Pancreas (tissue), 10 donors: ENCODE measurements around the gene GSTO2. TPM values are rescaled to one million over a fixed set of nuclear protein-coding genes. Genes with fewer than 3 reads are reported as not detected.

Experiments
- ATAC-seq, 4 donors: fragments of 200-7000 bp; cut with Tn5 transposase; one replicate each; pipeline versions ENCODE4 v1.8.0 to v1.9.1; 2020; ENCODE audit warnings: mild to moderate bottlenecking in 4 of 4, moderate library complexity in 4 of 4
- DNase-seq, 6 donors: peaks; one replicate each; pipeline ENCODE4 v3.0.0-alpha.2; 2020
- FAIRE-seq: peaks from 2 replicates; lab custom pipeline; 2012; peaks lifted over from hg19 to GRCh38; lab: Jason Lieb, UNC
- H3K27ac ChIP-seq, 4 donors: fragments of 200-600 bp; sonication (generic); 1 replicate in 3 of 4; 2 replicates in 1 of 4; pipeline versions ENCODE4 v1.5.0 to v1.8.0; 2020
- H3K27me3 ChIP-seq, 4 donors: fragments of 200-600 bp; one replicate each; pipeline ENCODE4 v1.8.0; 2021
- H3K36me3 ChIP-seq, 3 donors: fragments of 200-600 bp; sonication (generic) in 1 of 3; one replicate each; pipeline versions ENCODE4 v1.5.0 to v1.8.0; 2020 to 2021
- H3K4me1 ChIP-seq, 3 donors: fragments of 200-600 bp; one replicate each; pipeline ENCODE4 v1.8.0; 2021
- H3K4me3 ChIP-seq, 4 donors: fragments of 200-600 bp; sonication (generic) in 2 of 4; one replicate each; pipeline versions ENCODE4 v1.5.0 to v1.8.0; 2020 to 2021
- H3K9me3 ChIP-seq, 4 donors: fragments of 200-600 bp; one replicate each; pipeline ENCODE4 v1.8.0; 2021
- WGBS, 2 donors: extraction: QIAGEN DNeasy Blood & Tissue Kit; methylation state at CpG; one replicate each; pipeline ENCODE4 v1.1.7; 2013; 5-methylcytosine and 5-hydroxymethylcytosine counted together
- intact Hi-C, 3 donors: fragments of 100-400 bp; cut with DNase I; formaldehyde crosslinking; loops; one replicate each; pipeline versions ENCODE4 v1.11.1 to v1.14.2; 2022
- polyA plus RNA-seq, 2 donors: library from polyadenylated mRNA; stranded (reverse); fragments of 200-250 nt; gene quantifications; one replicate each; pipeline ENCODE4 v1.2.3, GENCODE V29; 2013
- total RNA-seq, 6 donors: library from RNA; stranded (reverse); fragmentation: NEBNext Ultra II Directional in 4 of 6; extraction: Animal tissue kit (Norgen Biotek cat#: 25700) in 4 of 6; gene quantifications; one replicate each; pipeline versions ENCODE4 v1.2.1 to v1.2.4, GENCODE V29; 2021 to 2023
- TF ChIP-seq, protein P1 (sequence below), 4 donors: fragments of 200-600 bp; sonication (generic) in 3 of 4; IDR thresholded peaks; one replicate each; pipeline versions ENCODE4 v1.5.0 to v1.8.0; 2021; ENCODE audit warnings: antibody characterized with exemption in 4 of 4
- donor health status: healthy with polysubstance abuse.
- donor health status: DM: no; HTN: no; CAD: no; lungs with moderate emphysema.
- donor health status: DM: no; HTN: no; CAD: no.
- donor health status: control.
- donor health status: control.
- donor health status: Bipolar disorder and iron deficiency.
- donor health status: DM: yes; HTN: yes; CAD: no.
- donor health status: DM: no; HTN: no; CAD: no.
- donor health status: DM: no; HTN: no; CAD: no.
- donor health status: DM: yes; HTN: yes; CAD: no.

GSTO2 gene
- total and polyA plus RNA-seq, 8 donors = 13.8 to 28.1 (median 18.2) TPM

DNA sequence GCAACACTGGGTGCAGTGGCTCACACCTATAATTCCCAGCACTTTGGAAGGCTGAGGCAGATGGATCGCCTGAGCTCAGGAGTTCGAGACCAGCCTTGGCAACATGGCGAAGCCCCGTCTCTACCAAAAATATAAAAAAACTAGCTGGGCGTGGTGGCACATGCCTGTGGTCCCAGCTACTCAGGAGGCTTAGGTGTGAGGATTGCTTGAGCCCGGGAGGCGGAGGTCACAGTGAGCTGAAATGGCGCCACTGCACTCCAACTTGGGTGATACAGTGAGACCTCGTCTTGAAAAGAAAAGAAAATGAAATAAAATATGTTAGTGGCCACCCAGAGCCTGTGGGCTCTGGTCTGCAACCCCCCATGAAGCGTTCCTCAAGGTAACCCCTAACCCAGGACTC, 55.9 kb downstream of the GSTO2 start:
- ATAC-seq (no peak), DNase-seq (no peak), FAIRE-seq (no peak)
- H3K27me3 ChIP-seq = no peaks in the 10 kb centered on the region
- no peaks in the 10 kb centered on the region for H3K9me3 ChIP-seq
- intact Hi-C loops = no loop called here
- 89 to 95% methylated on average over 10 of the region's 10 CpGs for WGBS, 2 donors
- peak overlapping the region in 2 of 4 donors; percentile 2 to 23 for H3K27ac ChIP-seq
- TF ChIP-seq, protein P1, sequence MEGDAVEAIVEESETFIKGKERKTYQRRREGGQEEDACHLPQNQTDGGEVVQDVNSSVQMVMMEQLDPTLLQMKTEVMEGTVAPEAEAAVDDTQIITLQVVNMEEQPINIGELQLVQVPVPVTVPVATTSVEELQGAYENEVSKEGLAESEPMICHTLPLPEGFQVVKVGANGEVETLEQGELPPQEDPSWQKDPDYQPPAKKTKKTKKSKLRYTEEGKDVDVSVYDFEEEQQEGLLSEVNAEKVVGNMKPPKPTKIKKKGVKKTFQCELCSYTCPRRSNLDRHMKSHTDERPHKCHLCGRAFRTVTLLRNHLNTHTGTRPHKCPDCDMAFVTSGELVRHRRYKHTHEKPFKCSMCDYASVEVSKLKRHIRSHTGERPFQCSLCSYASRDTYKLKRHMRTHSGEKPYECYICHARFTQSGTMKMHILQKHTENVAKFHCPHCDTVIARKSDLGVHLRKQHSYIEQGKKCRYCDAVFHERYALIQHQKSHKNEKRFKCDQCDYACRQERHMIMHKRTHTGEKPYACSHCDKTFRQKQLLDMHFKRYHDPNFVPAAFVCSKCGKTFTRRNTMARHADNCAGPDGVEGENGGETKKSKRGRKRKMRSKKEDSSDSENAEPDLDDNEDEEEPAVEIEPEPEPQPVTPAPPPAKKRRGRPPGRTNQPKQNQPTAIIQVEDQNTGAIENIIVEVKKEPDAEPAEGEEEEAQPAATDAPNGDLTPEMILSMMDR (IDR thresholded peaks at IDR 0.05) = no peak
- H3K4me1 ChIP-seq = peaks cover 4 to 13% (median 7%) of the 10 kb centered on the region in 3 donors
- H3K4me3 ChIP-seq = no peak overlapping the region
- H3K36me3 ChIP-seq = no peaks in the 10 kb centered on the region

DNA sequence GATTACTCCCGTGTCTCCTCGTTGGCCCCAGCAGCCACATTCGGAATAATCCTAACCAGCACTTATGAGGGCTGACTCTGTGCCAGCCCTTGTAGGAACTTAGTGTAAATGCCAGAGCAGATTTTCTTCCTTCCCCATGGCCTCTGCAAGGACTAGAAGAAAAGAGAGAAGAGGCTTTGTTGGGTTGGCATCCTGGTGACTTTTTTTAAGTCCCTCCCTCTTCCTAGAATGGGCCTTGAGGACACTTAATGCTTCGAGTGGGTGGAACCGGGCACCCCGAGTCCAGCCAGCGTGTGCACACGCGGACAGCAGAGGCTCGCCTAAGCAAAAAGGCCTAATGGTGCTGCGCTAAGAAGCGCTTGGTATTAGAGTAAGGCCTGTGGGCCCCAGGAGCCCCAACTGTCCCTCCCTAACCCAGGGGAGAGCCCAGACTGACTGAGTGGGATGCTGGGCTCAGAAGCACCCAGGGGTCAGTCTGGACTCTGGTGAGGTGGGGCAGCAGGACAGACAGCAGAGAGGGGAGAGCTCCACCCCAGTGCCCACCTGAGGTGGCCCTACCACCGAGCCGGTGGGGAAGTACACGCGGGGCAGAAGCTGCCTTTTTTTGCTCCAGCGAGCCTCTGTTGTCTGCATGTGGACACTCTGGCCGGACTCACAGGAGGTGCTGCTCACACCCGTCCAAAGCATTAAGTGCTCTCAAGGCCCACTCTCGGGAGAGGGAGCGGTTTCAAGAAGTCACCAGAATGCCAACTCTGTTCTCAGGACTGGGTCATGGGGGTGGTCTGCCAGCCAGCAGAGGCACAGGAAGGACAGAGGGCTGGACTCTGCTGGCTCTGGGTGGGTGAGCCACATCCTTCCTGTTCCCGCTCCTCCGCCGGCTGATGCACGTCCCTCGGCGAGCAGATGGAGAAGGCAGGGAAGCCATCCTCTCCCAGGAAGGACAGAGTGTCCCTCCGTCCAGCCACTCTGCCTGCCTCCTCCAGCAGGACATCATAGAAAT, 56.8 kb downstream of the GSTO2 start:
- WGBS, 2 donors = 87 to 92% methylated on average over 26 to 28 of the region's 28 CpGs
- Histone ChIP-seq H3K27me3 (no peaks in the 10 kb centered on the region), H3K4me3 (no peak overlapping the region), H3K9me3 (no peaks in the 10 kb centered on the region), H3K36me3 (no peaks in the 10 kb centered on the region), H3K4me1 (peaks cover 7 to 20% (median 11%) of the 10 kb centered on the region in 3 donors), H3K27ac (peak overlapping the region in 2 of 4 donors; percentile 2 to 34)
- DNase-seq = peak in 1 of 6 donors; percentile 45
- TF ChIP-seq, protein P1 (IDR thresholded peaks at IDR 0.05) = no peak
- ATAC-seq = peak in 1 of 4 donors; percentile 12
- FAIRE-seq = no peak
- intact Hi-C loops = no loop called here

DNA sequence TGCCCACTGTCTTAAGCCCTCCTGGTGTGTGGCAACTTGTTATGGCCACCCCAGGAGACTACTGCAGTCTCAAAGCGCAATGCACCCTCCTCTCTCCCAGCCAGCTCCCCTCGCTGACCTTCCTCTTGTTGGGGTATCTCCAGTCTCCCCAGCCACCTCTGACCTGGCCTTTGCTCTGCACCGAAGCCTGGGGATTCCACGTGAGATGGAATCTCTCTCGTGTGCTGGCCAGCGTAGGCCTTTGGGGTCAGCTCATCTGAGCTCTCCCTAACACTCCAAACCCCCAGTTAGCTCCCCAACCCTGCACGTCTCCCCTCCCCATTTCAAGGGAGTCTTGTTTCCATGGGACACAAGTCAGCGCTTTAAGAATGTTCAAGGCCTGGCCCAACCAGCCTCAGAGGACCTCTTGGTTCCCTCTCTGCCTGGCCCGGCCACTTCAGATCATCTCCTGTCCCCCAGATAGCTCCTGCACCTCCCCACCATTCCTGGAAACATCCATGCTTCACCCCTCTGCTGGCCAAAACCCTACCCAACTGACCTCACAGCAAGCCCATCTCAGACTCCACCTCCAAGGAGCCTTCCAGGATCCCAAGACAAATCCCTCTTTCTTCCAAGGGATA, 58.1 kb downstream of the GSTO2 start:
- FAIRE-seq = no peak
- Histone ChIP-seq H3K4me3 (no peak overlapping the region), H3K4me1 (peaks cover 19 to 31% (median 20%) of the 10 kb centered on the region in 3 donors), H3K9me3 (no peaks in the 10 kb centered on the region), H3K36me3 (no peaks in the 10 kb centered on the region), H3K27ac (no peak overlapping the region), H3K27me3 (no peaks in the 10 kb centered on the region)
- WGBS, 2 donors = 93 to 95% methylated on average over 9 of the region's 9 CpGs
- TF ChIP-seq, protein P1 (IDR thresholded peaks at IDR 0.05) = no peak
- DNase-seq = no peak
- intact Hi-C loops = no loop called here
- no peak for ATAC-seq

DNA sequence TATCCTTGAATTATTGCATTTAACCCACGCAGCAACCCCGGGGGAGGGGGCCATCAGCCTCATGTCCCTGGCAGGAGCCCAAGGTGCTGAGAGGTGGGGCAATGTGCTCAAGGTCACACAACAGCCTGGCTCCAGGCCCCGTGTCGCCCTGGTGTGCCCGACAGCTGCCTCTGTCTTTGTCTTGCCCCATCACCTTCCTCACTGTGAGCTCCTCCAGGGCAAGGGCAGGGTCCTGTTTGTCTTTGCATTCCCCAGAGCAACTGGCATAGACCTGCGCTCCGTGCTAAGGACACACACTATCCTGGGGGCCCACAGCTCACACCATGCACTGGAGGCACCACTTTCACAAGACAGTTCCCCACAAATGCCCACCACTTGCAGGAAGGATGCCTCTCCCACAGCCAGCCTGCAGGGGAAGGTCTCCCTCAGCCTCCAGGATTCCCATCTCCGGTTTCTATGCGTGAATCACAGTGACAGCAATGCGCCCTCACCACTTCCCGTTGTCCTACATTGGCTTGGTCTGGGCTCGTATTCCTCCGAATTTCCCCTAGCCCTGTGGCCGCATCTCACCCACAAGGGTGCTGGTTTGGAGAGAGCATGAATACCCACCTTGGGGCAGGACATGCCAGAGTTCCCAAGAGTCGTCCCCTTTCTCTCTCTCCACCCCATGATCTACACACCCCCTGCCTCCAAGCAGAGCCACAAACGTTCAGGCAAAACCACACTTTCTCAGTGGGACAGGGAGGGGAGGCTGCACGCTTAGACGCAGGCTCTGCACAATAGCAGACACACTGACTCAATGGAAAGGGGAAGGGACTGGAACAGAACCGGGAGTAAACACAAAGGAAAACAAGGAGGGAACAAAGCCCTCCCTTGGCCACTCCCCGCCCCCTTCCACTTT, 59.0 kb downstream of the GSTO2 start:
- Histone ChIP-seq H3K27ac (peak overlapping the region in 2 of 4 donors; percentile 47 to 60), H3K9me3 (no peaks in the 10 kb centered on the region), H3K27me3 (no peaks in the 10 kb centered on the region), H3K36me3 (no peaks in the 10 kb centered on the region), H3K4me3 (no peak overlapping the region), H3K4me1 (peaks cover 19 to 32% (median 20%) of the 10 kb centered on the region in 3 donors)
- DNase-seq (peak in 2 of 6 donors; percentile 51 to 79), FAIRE-seq (no peak), ATAC-seq (peak in 2 of 4 donors; percentile 20 to 22)
- TF ChIP-seq, protein P1 (IDR thresholded peaks at IDR 0.05) = no peak
- intact Hi-C loops = no loop called here
- 58 to 59% methylated on average over 20 of the region's 20 CpGs for WGBS, 2 donors
